GM04503 (cell line): ENCODE measurements around the gene HLCS.

ENCODE experiments used
- DNase-seq: peaks from one replicate; pipeline ENCODE4 v3.0.0-alpha.2; 2012; ENCODE audit warnings: low read depth

Gene HLCS

DNA sequence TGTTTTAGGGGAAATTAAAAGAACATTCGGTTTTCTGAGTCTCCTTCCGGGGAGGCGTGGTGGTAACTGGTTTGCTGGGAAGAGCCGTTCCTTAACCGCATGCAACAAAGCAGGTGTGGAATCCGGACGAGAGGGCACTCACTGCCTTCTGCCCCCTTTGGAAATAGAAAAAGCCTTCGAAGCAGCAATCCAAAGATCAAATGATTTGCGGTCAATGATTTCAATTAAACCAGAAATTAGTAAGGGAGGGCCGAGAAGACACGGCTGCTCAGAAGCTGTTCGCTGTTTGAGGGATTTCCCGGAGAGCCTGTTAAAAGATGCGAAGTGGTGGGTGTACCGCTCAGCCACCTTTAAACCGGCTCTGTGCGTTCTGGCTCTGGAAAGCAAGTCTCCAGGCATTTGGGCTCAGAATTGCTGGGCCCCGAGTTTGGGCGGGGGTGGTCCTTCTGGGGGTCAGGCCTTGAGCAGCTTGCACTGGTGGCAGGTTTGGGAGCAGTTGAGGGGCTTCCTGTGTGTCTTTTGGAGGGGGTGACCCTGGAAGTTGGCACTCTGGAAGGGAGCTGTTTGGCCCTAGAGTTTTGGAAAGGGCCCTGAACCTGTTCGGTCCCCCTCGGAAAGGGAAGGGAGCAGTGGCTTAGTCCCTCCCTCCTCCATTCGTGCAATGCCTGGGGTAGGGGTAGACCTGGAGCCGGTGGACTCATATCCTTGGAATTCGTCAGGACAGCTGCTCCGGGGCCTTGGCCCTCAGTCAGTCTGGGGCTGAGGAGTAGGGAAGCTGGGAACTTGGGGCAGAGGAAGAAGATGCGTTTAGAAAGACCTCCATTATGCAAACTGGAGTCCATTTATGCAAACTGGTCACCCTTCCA lies 264.5 kb downstream of the HLCS start:
- DNase-seq: no peak

GRCh38 chr21:36700971-36701755 lies 265.3 kb downstream of the HLCS start:
- DNase-seq: no peak
